ENCODE results near the gene NTRK3. TPM values are rescaled to one million over a fixed set of nuclear protein-coding genes. Genes with fewer than 3 reads are reported as not detected.

NTRK3 gene
- total RNA-seq, 1 experiment from 2014 or later, result not detected

DNA sequence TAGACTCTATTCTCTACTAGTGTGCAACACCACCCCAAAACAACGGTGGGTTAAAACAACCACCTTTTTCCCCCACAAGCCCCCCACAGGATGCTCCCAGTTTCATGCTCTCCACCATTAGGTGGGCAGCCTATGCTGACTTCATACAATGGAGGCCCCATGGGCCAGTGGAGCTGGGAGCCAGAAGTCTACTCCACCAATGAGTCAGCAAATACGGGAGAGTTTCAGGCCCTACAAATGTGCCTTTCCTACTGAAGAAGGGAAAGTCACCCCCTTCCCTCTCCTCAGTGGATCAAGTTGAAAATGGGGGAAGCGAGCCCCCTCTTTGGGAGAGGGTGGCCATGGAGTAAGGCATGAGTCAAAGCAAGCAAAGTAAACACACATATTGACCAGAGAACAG is 278.6 kb downstream of the NTRK3 start:
- DNase-seq (ENCODE audit: unreplicated experiment), result no peak
- BruUV-seq (replicated peaks), result no TSS peak
- Mint-ChIP-seq H3K36me3 (ENCODE audit: insufficient read depth, unreplicated experiment) (no peaks in the 10 kb centered on the region), H3K4me3 (ENCODE audit: unreplicated experiment) (no peak overlapping the region), H3K27me3 (ENCODE audit: insufficient read depth, unreplicated experiment) (no peaks in the 10 kb centered on the region), H3K4me1 (ENCODE audit: insufficient read depth, unreplicated experiment) (no peaks in the 10 kb centered on the region), H3K9me3 (ENCODE audit: unreplicated experiment) (peaks cover 62% of the 10 kb centered on the region), H3K27ac (ENCODE audit: low read depth, unreplicated experiment) (no peak overlapping the region)
- intact Hi-C loops (cut with micrococcal nuclease), result no loop called here
- ChIA-PET CTCF (no interaction called here), POLR2A (no interaction called here)
- TF ChIP-seq CTCF (IDR thresholded peaks at IDR 0.05; ENCODE audit: unreplicated experiment), result no peak

GRCh38 chr15:87976552-87976951 is 280.0 kb downstream of the NTRK3 start:
- Mint-ChIP-seq H3K27me3 (ENCODE audit: insufficient read depth, unreplicated experiment) (no peaks in the 10 kb centered on the region), H3K9me3 (ENCODE audit: unreplicated experiment) (peaks cover 54% of the 10 kb centered on the region), H3K4me1 (ENCODE audit: insufficient read depth, unreplicated experiment) (no peaks in the 10 kb centered on the region), H3K36me3 (ENCODE audit: insufficient read depth, unreplicated experiment) (no peaks in the 10 kb centered on the region), H3K27ac (ENCODE audit: low read depth, unreplicated experiment) (no peak overlapping the region), H3K4me3 (ENCODE audit: unreplicated experiment) (no peak overlapping the region)
- BruUV-seq (replicated peaks), result no TSS peak
- DNase-seq (ENCODE audit: unreplicated experiment), result no peak
- intact Hi-C loops (cut with micrococcal nuclease), result no loop called here
- POLR2A ChIA-PET, result no interaction called here
- TF ChIP-seq CTCF (IDR thresholded peaks at IDR 0.05; ENCODE audit: unreplicated experiment), result no peak
- CTCF ChIA-PET, result interaction anchor here (0.6 kb wide), 2 partner anchors 31 to 304 kb away, joined by 3 read pairs; no protein-coding TSS in a partner anchor

DNA sequence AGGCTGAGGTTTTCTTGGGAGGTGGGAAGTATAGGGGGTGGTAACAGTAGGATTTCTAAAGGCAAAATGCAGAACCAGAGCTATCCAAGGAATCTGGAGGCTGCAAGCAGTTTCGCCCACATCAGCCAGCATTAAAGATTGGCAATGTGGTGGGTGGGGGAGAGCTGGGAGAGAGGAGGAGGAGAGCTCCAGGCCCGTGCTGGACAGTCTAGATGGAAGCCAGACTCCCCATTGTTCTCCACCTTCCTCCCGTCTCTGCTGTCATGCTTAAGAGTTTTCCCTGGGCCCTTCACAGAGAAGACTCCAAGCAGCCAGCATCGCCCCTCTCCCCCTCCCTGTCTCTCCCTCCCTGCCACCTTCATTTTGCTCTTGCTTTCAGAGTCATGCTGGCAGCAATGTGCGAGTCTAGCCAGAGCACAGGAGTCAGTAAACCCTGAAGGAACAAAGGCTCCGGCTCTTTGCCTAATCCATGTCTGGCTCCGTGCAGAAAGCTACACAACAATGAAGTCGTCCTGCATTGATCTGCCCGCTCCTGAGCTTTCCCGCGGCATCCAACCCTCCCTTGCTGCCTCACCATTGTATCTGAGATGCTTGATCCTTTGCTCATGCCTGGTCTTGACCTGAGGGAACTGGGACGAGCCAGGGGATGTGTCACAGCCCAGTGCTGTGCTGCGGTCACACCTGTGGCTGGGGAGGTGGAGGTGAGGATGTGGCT is 282.9 kb downstream of the NTRK3 start:
- ChIA-PET CTCF (no interaction called here), POLR2A (no interaction called here)
- H3K36me3 Mint-ChIP-seq (ENCODE audit: insufficient read depth, unreplicated experiment), result no peaks in the 10 kb centered on the region
- H3K4me1 Mint-ChIP-seq (ENCODE audit: insufficient read depth, unreplicated experiment), result no peaks in the 10 kb centered on the region
- no TSS peak for BruUV-seq (replicated peaks)
- DNase-seq (ENCODE audit: unreplicated experiment), result no peak
- intact Hi-C loops (cut with micrococcal nuclease), result no loop called here
- H3K4me3 Mint-ChIP-seq (ENCODE audit: unreplicated experiment), result no peak overlapping the region
- TF ChIP-seq CTCF (IDR thresholded peaks at IDR 0.05; ENCODE audit: unreplicated experiment), result no peak
- H3K27ac Mint-ChIP-seq (ENCODE audit: low read depth, unreplicated experiment), result no peak overlapping the region
- H3K27me3 Mint-ChIP-seq (ENCODE audit: insufficient read depth, unreplicated experiment), result no peaks in the 10 kb centered on the region
- H3K9me3 Mint-ChIP-seq (ENCODE audit: unreplicated experiment), result peaks cover 43% of the 10 kb centered on the region

GRCh38 chr15:87971076-87971475 is 285.5 kb downstream of the NTRK3 start:
- Mint-ChIP-seq H3K9me3 (ENCODE audit: unreplicated experiment) (peaks cover 39% of the 10 kb centered on the region), H3K27ac (ENCODE audit: low read depth, unreplicated experiment) (no peak overlapping the region), H3K27me3 (ENCODE audit: insufficient read depth, unreplicated experiment) (no peaks in the 10 kb centered on the region), H3K4me1 (ENCODE audit: insufficient read depth, unreplicated experiment) (no peaks in the 10 kb centered on the region), H3K36me3 (ENCODE audit: insufficient read depth, unreplicated experiment) (no peaks in the 10 kb centered on the region), H3K4me3 (ENCODE audit: unreplicated experiment) (no peak overlapping the region)
- BruUV-seq (replicated peaks), result no TSS peak
- no peak for TF ChIP-seq CTCF (IDR thresholded peaks at IDR 0.05; ENCODE audit: unreplicated experiment)
- DNase-seq (ENCODE audit: unreplicated experiment), result no peak
- POLR2A ChIA-PET, result no interaction called here
- intact Hi-C loops (cut with micrococcal nuclease), result no loop called here
- CTCF ChIA-PET, result interaction anchor here (0.6 kb wide), 2 partner anchors 261 to 1410 kb away, joined by 3 read pairs; no protein-coding TSS in a partner anchor

Measured in MCF 10A (cell line).